Stimulated activated CD4-positive, alpha-beta T cell treated with anti-CD3 and anti-CD28 coated beads, Interleukin-15, amount 100 ng/mL, for 1 hour (primary cell): ENCODE measurements around the gene LAYN.

Experiments
- DNase-seq, 2 donors: peaks; one replicate each; pipeline ENCODE4 v3.0.0-alpha.2; 2020; ENCODE audit warnings: low read depth in 1 of 2, low spot score in 1 of 2

LAYN gene

GRCh38 chr11:111591187-111591960, 50.9 kb downstream of the LAYN start:
- DNase-seq: no peak

- no peak for DNase-seq
Observed at GRCh38 chr11:111592491-111592890, 52.0 kb downstream of the LAYN start.

- no peak for DNase-seq
Observed at GRCh38 chr11:111596319-111596718, 55.8 kb downstream of the LAYN start.

GRCh38 chr11:111598148-111598547, 57.6 kb downstream of the LAYN start:
- DNase-seq: no peak

- DNase-seq: no peak
Observed at GRCh38 chr11:111598559-111598958, 58.0 kb downstream of the LAYN start.

- DNase-seq: no peak
Observed at GRCh38 chr11:111601636-111601978, 61.1 kb downstream of the LAYN start.

- peak; percentile 75 for DNase-seq
Observed at GRCh38 chr11:111601979-111602864, 61.7 kb downstream of the LAYN start, which contains the start of gene SIK2. Gene SIK2 (plus strand): TSS chr11:111602449. CDS start chr11:111602564, 115 bp downstream.

GRCh38 chr11:111602865-111603610, 62.5 kb downstream of the LAYN start:
- DNase-seq: peak in 1 of 2 donors; percentile 1

- DNase-seq: no peak
Observed at GRCh38 chr11:111603611-111604130, 63.2 kb downstream of the LAYN start.

- no peak for DNase-seq
Observed at GRCh38 chr11:111604392-111605009, 64.0 kb downstream of the LAYN start.

- DNase-seq: no peak
Observed at GRCh38 chr11:111605681-111606080, 65.2 kb downstream of the LAYN start.

GRCh38 chr11:111606986-111607385, 66.5 kb downstream of the LAYN start:
- no peak for DNase-seq

- no peak for DNase-seq
Observed at GRCh38 chr11:111607751-111608150, 67.2 kb downstream of the LAYN start.
